Measurements from ENCODE around the gene MGST3. TPM values are rescaled to one million over a fixed set of nuclear protein-coding genes. Genes with fewer than 3 reads are reported as not detected.
"Not testable (repeated sequence)": the region's sequence is repeated elsewhere in the genome, so short reads cannot be mapped to it uniquely, and the experiment has no call there.

MGST3 gene
- 17.8 TPM for total RNA-seq

DNA sequence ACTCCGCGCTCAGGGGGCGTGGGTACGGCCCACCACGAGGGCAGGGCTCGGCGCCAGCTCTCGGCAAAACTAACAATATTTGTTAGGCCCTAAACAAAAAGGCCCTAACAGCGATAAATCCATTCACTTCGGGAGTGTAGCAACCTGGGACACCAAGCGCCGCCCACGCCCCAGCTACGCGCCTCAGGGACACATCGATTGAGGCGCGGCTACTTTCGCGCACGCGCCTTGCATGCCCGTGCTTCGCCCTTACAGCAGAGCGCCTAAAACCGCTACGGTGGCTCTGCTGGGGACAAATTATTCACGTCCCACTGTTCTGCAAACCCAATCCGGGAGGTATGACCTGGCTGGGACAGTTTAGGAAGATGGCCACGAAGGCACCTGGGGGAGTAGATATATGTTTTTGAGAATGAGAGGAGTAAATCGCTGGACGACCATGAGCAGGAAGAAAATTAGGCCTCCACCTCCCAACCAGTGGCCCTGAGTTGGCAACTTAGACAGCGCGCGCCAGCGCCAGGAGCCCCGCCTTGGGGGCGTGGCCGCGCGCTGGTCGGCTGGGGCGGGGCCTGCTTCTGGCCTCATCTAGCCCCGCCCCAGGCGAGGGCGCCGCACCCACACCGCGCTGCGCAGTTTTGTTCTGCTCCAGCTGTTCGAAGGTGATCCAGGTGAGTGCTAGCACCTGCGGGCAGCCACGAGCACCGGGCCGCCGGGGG is at the start of gene MGST3:
TSS of gene MGST3 (plus strand) at position 606 of the 713 bp plus-strand sequence. CDS start 18,614 bp downstream, outside the sequence.
- Histone ChIP-seq H3K4me1 (ENCODE audit: insufficient read depth, low read length) (peaks cover 46% of the 10 kb centered on the region), H3K4me3 (ENCODE audit: low read length) (peak within 1 kb of the TSS; percentile 79)

DNA sequence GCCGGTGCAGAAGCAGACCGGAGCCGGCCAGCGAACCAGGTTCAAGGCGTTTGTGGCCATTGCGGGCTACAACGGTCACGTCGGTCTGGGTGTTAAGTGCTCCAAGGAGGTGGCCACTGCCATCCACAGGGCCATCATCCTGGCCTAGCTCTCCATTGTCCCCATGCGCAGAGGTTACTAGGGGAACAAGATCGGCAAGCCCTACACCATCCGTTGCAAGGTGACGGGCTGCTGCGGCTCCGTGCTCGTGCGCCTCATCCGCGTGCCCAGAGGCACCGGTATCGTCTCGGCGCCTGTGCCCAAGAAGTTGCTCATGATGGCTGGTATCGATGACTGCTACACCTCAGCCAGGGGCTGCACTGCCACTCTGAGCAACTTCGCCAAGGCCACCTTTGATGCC is 49.1 kb upstream of the MGST3 start:
- no peaks in the 10 kb centered on the region for H3K9me3 ChIP-seq (ENCODE audit: low read depth, low read length)
- no peak overlapping the region for H3K4me3 ChIP-seq (ENCODE audit: low read length)
- peaks cover 20% of the 10 kb centered on the region for H3K27me3 ChIP-seq (ENCODE audit: insufficient read depth, low read length)
- H3K4me1 ChIP-seq (ENCODE audit: insufficient read depth, low read length), result no peaks in the 10 kb centered on the region

More for the DNA sequence above, at the start of gene MGST3:
- H3K9me3 ChIP-seq (ENCODE audit: low read depth, low read length), result no peaks in the 10 kb centered on the region
- H3K27me3 ChIP-seq (ENCODE audit: insufficient read depth, low read length), result no peaks in the 10 kb centered on the region

DNA sequence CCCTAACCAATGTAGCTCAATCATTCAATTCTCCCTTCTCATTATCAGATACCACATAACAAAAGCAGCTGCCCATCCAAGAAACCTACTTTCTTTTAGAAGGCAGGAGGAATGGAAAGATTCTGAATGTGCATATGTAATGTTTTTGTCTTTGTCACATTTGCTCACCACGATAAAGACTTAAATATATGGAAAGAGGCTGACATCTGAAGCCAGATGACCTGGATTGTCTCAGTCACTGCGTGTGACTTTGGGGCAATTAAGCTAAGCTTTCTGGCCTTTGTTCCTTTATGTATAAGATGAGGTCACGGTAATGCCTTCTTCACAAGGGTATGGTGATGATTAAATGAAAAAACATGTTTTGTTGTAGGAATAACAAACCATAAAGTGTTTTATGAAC is 44.6 kb upstream of the MGST3 start:
- Histone ChIP-seq H3K4me1 (ENCODE audit: insufficient read depth, low read length) (no peaks in the 10 kb centered on the region), H3K9me3 (ENCODE audit: low read depth, low read length) (no peaks in the 10 kb centered on the region), H3K4me3 (ENCODE audit: low read length) (no peak overlapping the region), H3K27me3 (ENCODE audit: insufficient read depth, low read length) (peaks cover 48% of the 10 kb centered on the region)

- H3K9me3 ChIP-seq (ENCODE audit: low read depth, low read length); H3K4me3 ChIP-seq (ENCODE audit: low read length); H3K4me1 ChIP-seq (ENCODE audit: insufficient read depth, low read length): not testable (repeated sequence)
- peaks cover 84% of the 10 kb centered on the region for H3K27me3 ChIP-seq (ENCODE audit: insufficient read depth, low read length)
Measured at GRCh38 chr1:165591391-165591790, 39.6 kb upstream of the MGST3 start.

- no peaks in the 10 kb centered on the region for H3K9me3 ChIP-seq (ENCODE audit: low read depth, low read length)
- peaks cover 8% of the 10 kb centered on the region for H3K4me1 ChIP-seq (ENCODE audit: insufficient read depth, low read length)
- no peak overlapping the region for H3K4me3 ChIP-seq (ENCODE audit: low read length)
- peaks cover 79% of the 10 kb centered on the region for H3K27me3 ChIP-seq (ENCODE audit: insufficient read depth, low read length)
Measured at GRCh38 chr1:165592945-165593823, 37.9 kb upstream of the MGST3 start.

DNA sequence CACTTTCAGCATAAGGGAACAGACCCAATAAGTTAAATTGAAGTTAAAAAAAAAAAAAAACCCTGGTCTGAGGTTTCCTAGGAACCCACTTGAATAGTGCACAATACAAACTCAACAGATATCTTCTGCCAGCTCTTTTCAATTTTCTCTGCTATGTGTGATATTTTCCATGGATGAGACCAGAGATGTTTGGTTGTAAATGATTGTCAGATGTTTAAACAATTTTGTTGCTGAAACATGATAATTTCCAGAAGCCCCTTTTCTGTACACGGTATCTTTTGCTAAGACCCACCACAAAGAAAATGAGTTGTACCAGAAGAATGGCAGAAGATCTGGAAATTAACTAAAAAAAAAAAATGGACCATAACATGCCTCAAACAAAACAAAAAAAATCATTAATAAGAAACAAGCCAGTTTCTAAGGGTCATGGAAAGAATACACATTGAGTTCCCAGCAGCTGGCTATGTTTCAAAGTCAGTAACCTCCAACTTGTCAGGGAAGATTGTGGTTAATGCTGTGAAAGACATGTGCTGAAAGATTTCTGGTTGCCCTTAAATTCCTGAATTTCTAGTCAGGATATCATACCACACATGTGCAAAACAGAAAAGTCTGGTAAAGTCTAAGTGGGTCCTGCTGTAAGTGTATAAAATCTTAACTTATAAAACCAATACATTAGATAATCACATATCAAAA is 35.6 kb upstream of the MGST3 start:
- peaks cover 58% of the 10 kb centered on the region for H3K27me3 ChIP-seq (ENCODE audit: insufficient read depth, low read length)
- no peaks in the 10 kb centered on the region for H3K9me3 ChIP-seq (ENCODE audit: low read depth, low read length)

DNA sequence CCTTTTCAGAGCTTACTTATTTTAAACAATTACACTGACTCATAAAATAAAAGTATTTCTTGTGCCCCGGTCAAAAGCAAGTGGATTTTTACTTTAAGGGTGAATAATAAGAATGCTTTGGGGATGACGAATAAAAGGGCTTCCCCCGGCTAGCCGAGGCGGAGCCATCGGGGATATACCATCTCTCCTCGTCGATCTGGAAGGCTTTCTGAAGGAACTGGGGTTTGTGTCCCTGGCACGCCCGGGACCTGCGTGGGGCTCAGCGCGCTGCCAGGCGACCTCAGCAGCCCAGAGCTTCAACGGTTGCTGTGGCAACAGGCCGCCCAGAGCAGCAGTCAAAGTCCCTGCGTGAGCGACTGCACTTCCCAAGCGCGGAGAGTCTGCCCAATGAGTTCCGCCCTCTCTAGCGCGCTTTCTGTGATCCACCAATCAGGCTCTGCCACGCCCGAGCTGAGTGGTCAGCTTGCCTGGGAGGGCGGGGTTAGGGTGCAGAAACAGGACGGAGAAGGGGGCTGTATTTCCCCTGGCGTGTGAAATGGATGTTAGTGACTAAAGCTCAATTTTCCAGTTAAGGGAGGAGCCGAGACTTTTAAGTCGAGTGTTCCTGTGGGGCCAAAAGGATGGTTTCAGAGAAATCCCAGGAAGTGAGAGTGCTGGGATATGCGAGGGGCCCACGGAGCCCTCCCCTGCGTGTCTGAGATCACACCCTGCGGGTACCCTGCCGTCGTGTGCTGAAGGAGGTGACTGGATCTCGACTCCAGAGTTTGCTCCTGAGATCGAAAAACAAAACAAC is 33.0 kb upstream of the MGST3 start:
- Histone ChIP-seq H3K4me1 (ENCODE audit: insufficient read depth, low read length) (peaks cover 14% of the 10 kb centered on the region), H3K9me3 (ENCODE audit: low read depth, low read length) (no peaks in the 10 kb centered on the region), H3K27me3 (ENCODE audit: insufficient read depth, low read length) (peaks cover 39% of the 10 kb centered on the region), H3K4me3 (ENCODE audit: low read length) (peak overlapping the region; percentile 41)

More for the DNA sequence above, 35.6 kb upstream of the MGST3 start:
- H3K4me1 ChIP-seq (ENCODE audit: insufficient read depth, low read length), result peaks cover 14% of the 10 kb centered on the region
- H3K4me3 ChIP-seq (ENCODE audit: low read length), result no peak overlapping the region

DNA sequence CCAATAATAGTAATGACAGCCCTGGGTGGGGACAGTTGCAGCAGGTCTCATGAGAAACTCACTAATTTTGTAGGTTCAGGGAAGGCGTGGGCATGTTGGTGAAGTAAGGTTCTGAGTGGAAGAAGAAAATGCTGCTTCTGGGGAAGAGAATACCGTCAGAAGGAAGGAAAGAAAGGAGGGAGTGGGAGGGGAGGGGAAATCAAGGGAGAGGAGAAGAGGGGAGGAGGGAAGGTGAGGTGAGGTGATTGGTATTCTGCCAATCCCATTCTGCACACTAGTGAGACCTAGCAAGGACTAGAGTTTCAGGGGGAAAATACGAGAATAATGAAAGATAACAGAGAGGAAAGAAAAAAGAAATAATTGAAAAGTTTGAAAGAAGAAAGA is 32.4 kb upstream of the MGST3 start:
- peak overlapping the region; percentile 41 for H3K4me3 ChIP-seq (ENCODE audit: low read length)

DNA sequence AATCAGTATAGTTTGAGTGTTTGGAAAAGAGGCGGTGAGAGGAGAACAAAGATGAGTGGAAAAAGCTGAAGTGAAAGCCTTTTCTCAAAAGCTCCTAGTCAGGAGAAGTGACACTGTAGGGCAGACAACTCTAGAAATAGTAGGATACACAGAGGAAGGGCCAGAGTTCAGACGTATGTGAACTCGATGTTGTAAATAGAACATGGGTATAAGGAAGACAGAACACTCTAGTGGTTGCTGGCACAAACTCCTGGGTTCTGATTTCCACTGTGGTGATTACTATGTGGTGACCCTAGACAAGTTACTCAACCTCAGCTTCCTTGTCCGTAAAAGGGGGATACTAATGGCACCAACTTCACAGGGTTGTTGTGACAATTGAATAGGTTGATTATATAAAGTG is 30.2 kb upstream of the MGST3 start:
- Histone ChIP-seq H3K4me1 (ENCODE audit: insufficient read depth, low read length) (peaks cover 14% of the 10 kb centered on the region), H3K9me3 (ENCODE audit: low read depth, low read length) (no peaks in the 10 kb centered on the region), H3K4me3 (ENCODE audit: low read length) (no peak overlapping the region), H3K27me3 (ENCODE audit: insufficient read depth, low read length) (peaks cover 12% of the 10 kb centered on the region)

More for the DNA sequence above, 32.4 kb upstream of the MGST3 start:
- peaks cover 33% of the 10 kb centered on the region for H3K27me3 ChIP-seq (ENCODE audit: insufficient read depth, low read length)
- H3K9me3 ChIP-seq (ENCODE audit: low read depth, low read length), result no peaks in the 10 kb centered on the region
- peaks cover 14% of the 10 kb centered on the region for H3K4me1 ChIP-seq (ENCODE audit: insufficient read depth, low read length)

DNA sequence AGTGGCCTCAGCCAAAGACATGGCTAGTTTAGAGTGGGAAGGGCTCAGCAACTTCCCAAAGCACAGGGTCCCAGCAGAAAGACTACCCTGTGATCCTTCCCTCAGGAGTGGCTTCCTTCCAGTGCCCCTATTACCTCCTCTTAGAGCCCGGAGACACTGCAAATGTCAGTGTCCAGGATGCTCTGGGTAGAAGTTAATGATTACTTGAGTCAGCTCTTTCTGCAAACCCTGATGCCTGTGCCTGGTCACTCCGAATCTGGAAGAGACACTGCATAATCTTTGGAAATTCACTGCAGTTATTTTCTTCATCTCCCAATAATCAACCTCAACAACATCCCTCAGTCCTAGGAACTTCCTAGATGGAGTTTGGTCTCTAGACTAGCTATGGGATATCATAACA is 27.2 kb upstream of the MGST3 start:
- no peak overlapping the region for H3K4me3 ChIP-seq (ENCODE audit: low read length)
- H3K9me3 ChIP-seq (ENCODE audit: low read depth, low read length), result no peaks in the 10 kb centered on the region
- no peaks in the 10 kb centered on the region for H3K27me3 ChIP-seq (ENCODE audit: insufficient read depth, low read length)
- no peaks in the 10 kb centered on the region for H3K4me1 ChIP-seq (ENCODE audit: insufficient read depth, low read length)

GRCh38 chr1:165605246-165605645 is 25.8 kb upstream of the MGST3 start:
- no peak overlapping the region for H3K4me3 ChIP-seq (ENCODE audit: low read length)
- no peaks in the 10 kb centered on the region for H3K4me1 ChIP-seq (ENCODE audit: insufficient read depth, low read length)
- H3K9me3 ChIP-seq (ENCODE audit: low read depth, low read length), result no peaks in the 10 kb centered on the region
- H3K27me3 ChIP-seq (ENCODE audit: insufficient read depth, low read length), result no peaks in the 10 kb centered on the region

- H3K9me3 ChIP-seq (ENCODE audit: low read depth, low read length); H3K27me3 ChIP-seq (ENCODE audit: insufficient read depth, low read length); H3K4me3 ChIP-seq (ENCODE audit: low read length); H3K4me1 ChIP-seq (ENCODE audit: insufficient read depth, low read length): not testable (repeated sequence)
Measured at GRCh38 chr1:165606676-165607075, 24.4 kb upstream of the MGST3 start.

DNA sequence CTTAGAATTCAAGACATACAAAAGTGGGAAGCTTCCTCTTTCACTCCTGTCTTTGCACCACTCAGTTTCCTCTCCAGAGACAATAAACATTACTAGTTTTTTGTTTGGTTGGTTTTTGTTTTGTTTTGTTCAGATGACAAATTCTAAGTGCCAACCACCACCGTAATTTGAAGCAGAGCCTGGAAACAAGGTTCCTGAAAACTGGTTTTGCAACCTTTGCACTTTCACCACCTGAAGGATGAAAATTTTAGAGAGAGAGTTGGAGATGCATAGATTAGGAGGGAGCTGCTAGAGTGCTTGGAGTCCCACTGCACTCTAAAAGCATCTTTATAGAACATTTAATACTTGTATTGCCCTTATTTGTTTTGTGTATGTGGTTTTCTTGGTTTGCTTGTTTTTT is 20.2 kb upstream of the MGST3 start:
- Histone ChIP-seq H3K4me3 (ENCODE audit: low read length) (no peak overlapping the region), H3K9me3 (ENCODE audit: low read depth, low read length) (peaks cover 7% of the 10 kb centered on the region), H3K4me1 (ENCODE audit: insufficient read depth, low read length) (no peaks in the 10 kb centered on the region), H3K27me3 (ENCODE audit: insufficient read depth, low read length) (peaks cover 16% of the 10 kb centered on the region)

- peaks cover 7% of the 10 kb centered on the region for H3K9me3 ChIP-seq (ENCODE audit: low read depth, low read length)
- no peak overlapping the region for H3K4me3 ChIP-seq (ENCODE audit: low read length)
- peaks cover 16% of the 10 kb centered on the region for H3K27me3 ChIP-seq (ENCODE audit: insufficient read depth, low read length)
- H3K4me1 ChIP-seq (ENCODE audit: insufficient read depth, low read length), result no peaks in the 10 kb centered on the region
Measured at GRCh38 chr1:165612062-165612461, 19.0 kb upstream of the MGST3 start.

All from mononuclear cell (primary cell).